Measurements from ENCODE around the gene SEC11C. TPM values are rescaled to one million over a fixed set of nuclear protein-coding genes. Genes with fewer than 3 reads are reported as not detected.

Gene SEC11C
- total RNA-seq, 4 donors from 2014 or later = 20.5 to 26.4 (median 22.2) TPM

GRCh38 chr18:59159265-59159664, 19.6 kb downstream of the SEC11C start:
- H3K4me3 ChIP-seq = no peak overlapping the region
- intact Hi-C loops (cut with DNase I) = no loop called here
- no peaks in the 10 kb centered on the region for H3K27me3 ChIP-seq
- DNase-seq (ENCODE audit: extremely low spot score) = no peak
- no peak for TF ChIP-seq POLR2A (IDR thresholded peaks at IDR 0.05; ENCODE audit: low read depth)
- no peak for TF ChIP-seq CTCF (IDR thresholded peaks at IDR 0.05)
- TF ChIP-seq EP300 (IDR thresholded peaks at IDR 0.05) = no peak
- no peak for TF ChIP-seq POLR2AphosphoS5 (IDR thresholded peaks at IDR 0.05)
- H3K4me1 ChIP-seq = no peaks in the 10 kb centered on the region
- no peaks in the 10 kb centered on the region for H3K9me3 ChIP-seq
- H3K27ac ChIP-seq (replicated peaks in 1 of 4) = no peak overlapping the region
- 81% methylated on average over 3 of the region's 3 CpGs for WGBS
- H3K36me3 ChIP-seq = peaks cover 0 to 46% (median 18%) of the 10 kb centered on the region in 4 donors

DNA sequence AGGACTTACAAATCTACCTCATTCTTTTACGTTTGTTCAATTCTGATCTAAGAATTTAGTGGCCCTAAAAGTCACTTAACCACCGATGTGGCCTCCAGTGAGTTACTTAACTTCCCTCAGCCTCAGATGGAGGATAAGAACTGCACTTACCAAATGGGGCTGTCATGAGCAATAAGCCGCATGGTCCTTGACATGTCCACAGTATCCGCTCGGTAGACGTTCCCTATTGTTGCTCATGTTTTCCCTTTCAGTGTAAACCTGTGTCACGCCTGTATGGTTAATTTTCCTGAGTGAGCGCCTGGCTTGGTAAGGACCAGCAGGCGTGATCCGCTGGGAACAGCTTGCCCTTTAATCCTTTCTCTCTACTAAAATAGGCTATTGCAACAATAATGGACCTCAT, 20.3 kb downstream of the SEC11C start:
- 84% methylated on average over 10 of the region's 10 CpGs for WGBS
- TF ChIP-seq POLR2AphosphoS5 (IDR thresholded peaks at IDR 0.05) (no peak), EP300 (IDR thresholded peaks at IDR 0.05) (no peak), POLR2A (IDR thresholded peaks at IDR 0.05; ENCODE audit: low read depth) (no peak), CTCF (IDR thresholded peaks at IDR 0.05) (no peak)
- intact Hi-C loops (cut with DNase I) = no loop called here
- peaks cover 0 to 41% (median 14%) of the 10 kb centered on the region in 4 donors for H3K36me3 ChIP-seq
- no peak overlapping the region for H3K4me3 ChIP-seq
- no peak for DNase-seq (ENCODE audit: extremely low spot score)
- H3K27ac ChIP-seq (replicated peaks in 1 of 4) = no peak overlapping the region
- H3K9me3 ChIP-seq = no peaks in the 10 kb centered on the region
- no peaks in the 10 kb centered on the region for H3K27me3 ChIP-seq
- H3K4me1 ChIP-seq = no peaks in the 10 kb centered on the region

DNA sequence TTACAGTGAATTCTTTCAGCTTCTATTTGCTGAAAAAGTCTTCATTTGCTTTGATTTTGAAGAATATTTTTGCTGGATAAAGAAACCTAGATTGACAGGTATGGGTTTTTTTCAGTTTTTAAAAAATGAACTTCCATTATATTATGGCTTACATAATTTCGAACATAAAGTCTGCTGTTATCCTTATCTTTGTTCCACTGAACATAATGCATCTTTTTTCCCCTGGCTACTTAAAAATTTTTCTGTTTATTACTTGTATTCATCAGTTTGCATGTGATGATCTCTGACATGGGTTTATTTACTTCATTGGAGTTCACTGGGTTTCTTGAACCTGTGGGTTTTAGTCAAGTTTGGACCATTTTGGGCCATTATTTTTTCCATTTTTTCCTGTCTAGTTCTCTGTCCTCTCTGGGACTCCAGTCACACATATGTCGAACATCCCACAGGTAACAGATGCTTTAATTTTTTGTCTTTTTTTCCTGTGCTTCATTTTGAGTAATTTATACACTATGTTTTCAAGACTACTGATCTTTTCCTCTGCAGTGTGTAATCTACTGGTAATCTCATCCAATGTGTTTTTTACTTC, 33.1 kb downstream of the SEC11C start:
- H3K36me3 ChIP-seq = no peaks in the 10 kb centered on the region
- no peaks in the 10 kb centered on the region for H3K27me3 ChIP-seq
- no peak overlapping the region for H3K27ac ChIP-seq (replicated peaks in 1 of 4)
- no peak overlapping the region for H3K4me3 ChIP-seq
- H3K9me3 ChIP-seq = peaks cover 0 to 24% (median 9%) of the 10 kb centered on the region in 4 donors
- no peaks in the 10 kb centered on the region for H3K4me1 ChIP-seq
- intact Hi-C loops (cut with DNase I) = no loop called here
- no peak for DNase-seq (ENCODE audit: extremely low spot score)
- 89% methylated on average over 2 of the region's 2 CpGs for WGBS
- TF ChIP-seq EP300 (IDR thresholded peaks at IDR 0.05) (no peak), CTCF (IDR thresholded peaks at IDR 0.05) (no peak), POLR2A (IDR thresholded peaks at IDR 0.05; ENCODE audit: low read depth) (no peak), POLR2AphosphoS5 (IDR thresholded peaks at IDR 0.05) (no peak)

DNA sequence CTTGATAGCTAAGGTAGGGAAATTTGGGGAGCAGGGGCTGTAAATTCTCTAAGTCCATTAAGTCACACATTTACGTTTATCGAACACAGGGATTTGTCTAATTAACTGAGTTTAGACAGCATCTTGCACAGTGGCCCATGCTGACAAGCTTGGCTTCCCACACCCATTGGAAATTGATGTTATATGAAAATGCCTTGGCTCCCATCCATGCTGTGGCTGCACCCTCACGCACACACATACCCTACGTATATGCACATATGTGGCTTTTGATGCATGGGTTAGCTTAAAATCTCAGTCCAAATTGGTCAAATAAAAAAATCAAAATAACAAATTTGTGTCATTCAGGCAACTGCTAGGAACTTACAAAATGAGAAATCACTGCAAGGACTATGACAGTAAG, 37.8 kb downstream of the SEC11C start:
- no peak for DNase-seq (ENCODE audit: extremely low spot score)
- WGBS = 91% methylated on average over 4 of the region's 4 CpGs
- H3K4me1 ChIP-seq = no peaks in the 10 kb centered on the region
- peaks cover 0 to 8% (median 0%) of the 10 kb centered on the region in 4 donors for H3K27me3 ChIP-seq
- intact Hi-C loops (cut with DNase I) = no loop called here
- peaks cover 0 to 15% (median 7%) of the 10 kb centered on the region in 4 donors for H3K9me3 ChIP-seq
- TF ChIP-seq CTCF (IDR thresholded peaks at IDR 0.05) (no peak), EP300 (IDR thresholded peaks at IDR 0.05) (no peak), POLR2A (IDR thresholded peaks at IDR 0.05; ENCODE audit: low read depth) (no peak), POLR2AphosphoS5 (IDR thresholded peaks at IDR 0.05) (no peak)
- H3K36me3 ChIP-seq = no peaks in the 10 kb centered on the region
- no peak overlapping the region for H3K27ac ChIP-seq (replicated peaks in 1 of 4)
- no peak overlapping the region for H3K4me3 ChIP-seq
